Vagina (tissue), 2 donors: Measurements from ENCODE around the gene DNM3. TPM values are rescaled to one million over a fixed set of nuclear protein-coding genes. Genes with fewer than 3 reads are reported as not detected.

Source experiments
- DNase-seq, 2 donors: peaks; one replicate each; pipeline ENCODE4 v3.0.0-alpha.2; 2017; ENCODE audit errors: extremely low spot score in 2 of 2
- H3K27ac ChIP-seq: fragments of 200-600 bp; sonication (generic); one replicate; pipeline ENCODE4 v1.5.1; 2019
- H3K27me3 ChIP-seq: fragments of 200-600 bp; sonication (generic); one replicate; pipeline ENCODE4 v1.5.1; 2019
- H3K36me3 ChIP-seq, 2 donors: fragments of 200-600 bp; sonication (generic); one replicate each; pipeline ENCODE4 v1.5.1; 2017 to 2019
- H3K4me1 ChIP-seq: fragments of 200-600 bp; sonication (generic); one replicate; pipeline ENCODE4 v1.5.1; 2019
- H3K4me3 ChIP-seq, 2 donors: fragments of 200-600 bp; sonication (generic); 1 replicate in 1 of 2; 2 replicates in 1 of 2; pipeline ENCODE4 v1.5.1; 2016 to 2019
- H3K9me3 ChIP-seq: fragments of 200-600 bp; sonication (generic); one replicate; pipeline ENCODE4 v1.5.1; 2019
- POLR2A ChIP-seq, 2 donors: fragments of 450-650 bp; IDR thresholded peaks; one replicate each; pipeline ENCODE4 v1.6.1; 2017; ENCODE audit warnings: antibody characterized with exemption in 2 of 2, mild to moderate bottlenecking in 2 of 2, moderate library complexity in 2 of 2
- POLR2AphosphoS5 ChIP-seq, 2 donors: sonication (generic); formaldehyde crosslinking; IDR thresholded peaks; one replicate each; pipeline ENCODE4 v1.9.0; 2017; ENCODE audit warnings: antibody characterized with exemption in 2 of 2, mild to moderate bottlenecking in 2 of 2, low read depth in 1 of 2; ENCODE audit not compliant: insufficient read depth in 1 of 2
- intact Hi-C: fragments of 100-400 bp; cut with DNase I; formaldehyde crosslinking; loops from one replicate; pipeline ENCODE4 v1.15.1; 2023
- total RNA-seq: library from RNA; depleted of rRNA; stranded (reverse); fragments of >200 nt; gene quantifications from one replicate; pipeline ENCODE4 v1.2.3, GENCODE V29; 2016
- TF ChIP-seq, protein P1 (sequence below), 3 experiments: fragments of 450-650 bp in 2 of 3; fragments of 200-600 bp in 1 of 3; sonication (generic) in 1 of 3; IDR thresholded peaks; one replicate each; pipeline ENCODE4 v1.5.1; 2017 to 2019; ENCODE audit warnings: antibody characterized with exemption in 3 of 3, mild to moderate bottlenecking in 2 of 3, moderate library complexity in 2 of 3

DNM3 gene
- total RNA-seq, 1 donor from 2014 or later, result 15.5 TPM

DNA sequence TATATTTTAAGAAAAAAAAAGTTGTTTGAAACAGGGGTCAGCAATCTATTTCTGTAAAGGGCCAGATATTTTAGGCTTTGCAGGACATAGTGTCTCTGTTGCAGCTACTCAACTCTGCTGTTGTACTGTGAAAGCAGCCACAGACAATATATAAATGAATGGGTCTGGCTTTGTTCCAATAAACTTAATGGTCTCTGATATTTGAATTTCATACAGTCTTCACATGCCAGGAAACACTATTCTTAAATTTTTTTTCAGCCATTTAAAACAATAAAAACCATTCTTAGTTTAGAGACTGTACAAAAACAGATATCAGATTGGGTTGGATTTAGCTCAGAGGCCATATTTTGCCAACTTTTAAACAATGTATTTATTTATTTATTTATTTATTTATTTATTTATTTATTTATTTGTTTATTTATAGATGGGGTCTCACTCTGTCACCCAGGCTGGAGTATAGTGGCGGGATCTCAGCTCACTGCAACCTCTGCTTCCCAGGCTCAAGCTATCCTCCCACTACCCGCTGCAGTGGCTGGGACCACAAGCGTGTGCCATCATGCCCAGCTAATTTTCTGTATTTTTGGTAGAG lies 102.8 kb downstream of the DNM3 start:
- no peak overlapping the region for H3K27ac ChIP-seq
- no peaks in the 10 kb centered on the region for H3K4me1 ChIP-seq
- intact Hi-C loops, result no loop called here
- no peaks in the 10 kb centered on the region for H3K27me3 ChIP-seq
- H3K4me3 ChIP-seq, result no peak overlapping the region
- no peak for DNase-seq
- H3K9me3 ChIP-seq, result no peaks in the 10 kb centered on the region
- no peak for TF ChIP-seq POLR2A (IDR thresholded peaks at IDR 0.05)
- TF ChIP-seq, protein P1, sequence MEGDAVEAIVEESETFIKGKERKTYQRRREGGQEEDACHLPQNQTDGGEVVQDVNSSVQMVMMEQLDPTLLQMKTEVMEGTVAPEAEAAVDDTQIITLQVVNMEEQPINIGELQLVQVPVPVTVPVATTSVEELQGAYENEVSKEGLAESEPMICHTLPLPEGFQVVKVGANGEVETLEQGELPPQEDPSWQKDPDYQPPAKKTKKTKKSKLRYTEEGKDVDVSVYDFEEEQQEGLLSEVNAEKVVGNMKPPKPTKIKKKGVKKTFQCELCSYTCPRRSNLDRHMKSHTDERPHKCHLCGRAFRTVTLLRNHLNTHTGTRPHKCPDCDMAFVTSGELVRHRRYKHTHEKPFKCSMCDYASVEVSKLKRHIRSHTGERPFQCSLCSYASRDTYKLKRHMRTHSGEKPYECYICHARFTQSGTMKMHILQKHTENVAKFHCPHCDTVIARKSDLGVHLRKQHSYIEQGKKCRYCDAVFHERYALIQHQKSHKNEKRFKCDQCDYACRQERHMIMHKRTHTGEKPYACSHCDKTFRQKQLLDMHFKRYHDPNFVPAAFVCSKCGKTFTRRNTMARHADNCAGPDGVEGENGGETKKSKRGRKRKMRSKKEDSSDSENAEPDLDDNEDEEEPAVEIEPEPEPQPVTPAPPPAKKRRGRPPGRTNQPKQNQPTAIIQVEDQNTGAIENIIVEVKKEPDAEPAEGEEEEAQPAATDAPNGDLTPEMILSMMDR (IDR thresholded peaks at IDR 0.05), result no peak
- no peak for TF ChIP-seq POLR2AphosphoS5 (IDR thresholded peaks at IDR 0.05; ENCODE audit: insufficient read depth in 1 of 2, low read depth in 1 of 2)
- no peaks in the 10 kb centered on the region for H3K36me3 ChIP-seq

DNA sequence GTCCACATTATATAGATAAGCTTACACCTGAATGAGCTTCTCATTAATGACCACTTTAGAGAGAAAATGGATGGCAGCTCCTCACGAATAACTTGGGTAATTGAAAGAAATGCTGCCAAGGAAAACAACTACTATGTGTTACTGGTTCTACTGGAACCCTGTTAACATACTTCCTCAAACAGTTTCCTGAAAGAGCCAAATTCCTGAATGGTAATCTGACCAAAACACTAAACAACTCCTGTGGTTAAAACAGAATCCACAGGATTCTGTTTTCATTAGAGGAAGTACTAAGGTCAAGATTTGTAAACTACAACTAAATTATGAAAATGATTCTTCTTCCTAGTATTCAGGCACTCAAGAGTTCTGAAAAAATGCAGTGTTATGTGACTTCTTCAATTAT lies 107.2 kb downstream of the DNM3 start:
- intact Hi-C loops, result no loop called here
- Histone ChIP-seq H3K4me1 (no peaks in the 10 kb centered on the region), H3K36me3 (no peaks in the 10 kb centered on the region), H3K4me3 (no peak overlapping the region), H3K27me3 (no peaks in the 10 kb centered on the region), H3K27ac (no peak overlapping the region), H3K9me3 (no peaks in the 10 kb centered on the region)
- DNase-seq, result no peak
- TF ChIP-seq POLR2AphosphoS5 (IDR thresholded peaks at IDR 0.05; ENCODE audit: insufficient read depth in 1 of 2, low read depth in 1 of 2) (no peak), POLR2A (IDR thresholded peaks at IDR 0.05) (no peak)
- TF ChIP-seq, protein P1 (IDR thresholded peaks at IDR 0.05), result no peak

DNA sequence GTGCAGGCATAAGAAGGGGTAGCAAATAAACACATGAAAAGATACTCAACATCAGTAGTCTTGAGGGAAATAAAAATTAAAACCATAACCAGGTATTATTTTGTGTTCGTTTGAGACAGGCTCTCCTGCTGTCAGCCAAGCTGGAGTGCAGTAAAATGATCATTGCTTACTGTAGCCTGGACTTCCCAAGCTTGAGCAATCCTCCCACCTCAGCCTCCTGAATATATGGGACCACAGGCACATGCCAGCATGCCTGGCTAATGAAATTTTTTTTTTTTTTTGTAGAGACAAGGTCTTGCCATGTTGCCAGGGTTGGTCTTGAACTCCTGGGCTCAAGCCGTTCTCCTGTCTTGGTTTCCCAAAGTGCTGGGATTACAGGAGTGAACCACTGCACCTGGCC lies 108.0 kb downstream of the DNM3 start:
- Histone ChIP-seq H3K9me3 (no peaks in the 10 kb centered on the region), H3K4me3 (no peak overlapping the region), H3K4me1 (no peaks in the 10 kb centered on the region), H3K27ac (no peak overlapping the region), H3K36me3 (no peaks in the 10 kb centered on the region), H3K27me3 (no peaks in the 10 kb centered on the region)
- TF ChIP-seq, protein P1 (IDR thresholded peaks at IDR 0.05), result no peak
- TF ChIP-seq POLR2A (IDR thresholded peaks at IDR 0.05) (no peak), POLR2AphosphoS5 (IDR thresholded peaks at IDR 0.05; ENCODE audit: insufficient read depth in 1 of 2, low read depth in 1 of 2) (no peak)
- DNase-seq, result no peak
- intact Hi-C loops, result no loop called here

DNA sequence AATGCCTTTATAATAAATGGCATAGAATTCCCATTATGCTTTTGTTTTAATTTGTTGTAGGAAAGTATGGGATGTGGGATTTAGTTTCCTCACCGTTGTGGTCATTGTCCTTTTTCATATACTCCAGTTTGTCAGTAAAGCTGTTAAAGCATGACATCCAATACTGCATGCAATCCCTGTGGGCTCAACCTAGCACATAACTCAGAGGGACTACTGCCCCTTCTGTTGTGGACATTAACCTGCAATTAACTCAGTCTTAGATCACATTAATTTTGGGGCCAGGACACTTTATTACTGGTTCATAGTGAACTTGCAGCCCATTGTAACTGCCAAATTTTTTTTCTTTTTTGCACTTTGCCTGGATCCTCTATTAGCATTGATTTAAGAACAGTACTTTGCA lies 112.5 kb downstream of the DNM3 start:
- Histone ChIP-seq H3K4me3 (no peak overlapping the region), H3K27me3 (no peaks in the 10 kb centered on the region), H3K36me3 (no peaks in the 10 kb centered on the region), H3K9me3 (no peaks in the 10 kb centered on the region), H3K27ac (no peak overlapping the region), H3K4me1 (no peaks in the 10 kb centered on the region)
- DNase-seq, result no peak
- TF ChIP-seq, protein P1 (IDR thresholded peaks at IDR 0.05), result no peak
- TF ChIP-seq POLR2AphosphoS5 (IDR thresholded peaks at IDR 0.05; ENCODE audit: insufficient read depth in 1 of 2, low read depth in 1 of 2) (no peak), POLR2A (IDR thresholded peaks at IDR 0.05) (no peak)
- intact Hi-C loops, result no loop called here

DNA sequence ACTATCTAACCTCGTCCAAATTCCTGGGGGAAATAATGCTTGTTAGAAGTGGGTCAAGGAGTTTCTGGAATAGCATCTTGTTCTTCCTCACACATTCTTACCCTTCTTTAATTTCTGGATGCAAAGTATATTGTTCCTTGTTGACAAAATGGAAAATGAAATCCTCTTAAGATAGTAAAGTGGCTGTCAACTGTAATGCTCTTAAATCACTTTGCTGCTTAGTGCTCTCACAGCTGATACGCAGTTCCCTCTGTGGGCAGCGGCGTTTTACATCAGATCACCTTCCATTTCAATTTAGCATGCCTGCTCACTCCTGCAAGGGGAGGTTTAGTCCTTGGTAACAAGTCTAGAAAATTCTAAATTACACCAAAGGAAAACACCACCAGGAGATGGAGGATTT lies 113.1 kb downstream of the DNM3 start:
- Histone ChIP-seq H3K4me1 (no peaks in the 10 kb centered on the region), H3K27ac (no peak overlapping the region), H3K27me3 (no peaks in the 10 kb centered on the region), H3K4me3 (no peak overlapping the region), H3K9me3 (no peaks in the 10 kb centered on the region), H3K36me3 (no peaks in the 10 kb centered on the region)
- DNase-seq, result no peak
- no peak for TF ChIP-seq POLR2A (IDR thresholded peaks at IDR 0.05)
- intact Hi-C loops, result no loop called here
